Mucosa of stomach (tissue), 1 donor: ENCODE results near the gene B3GLCT.

Source experiments
- H3K27me3 ChIP-seq: one replicate; pipeline ENCODE4 v1.7.0; 2013; ENCODE audit warnings: mild to moderate bottlenecking, low read length; ENCODE audit not compliant: control insufficient read depth, insufficient read depth
- H3K36me3 ChIP-seq: one replicate; pipeline ENCODE4 v1.7.0; 2013; ENCODE audit warnings: low read length; ENCODE audit not compliant: control insufficient read depth, insufficient read depth
- H3K4me1 ChIP-seq: one replicate; pipeline ENCODE4 v1.7.0; 2013; ENCODE audit warnings: mild to moderate bottlenecking, low read length; ENCODE audit not compliant: control insufficient read depth, insufficient read depth
- H3K4me3 ChIP-seq: one replicate; pipeline ENCODE4 v1.7.0; 2013; ENCODE audit warnings: low read length
- H3K9ac ChIP-seq: one replicate; pipeline ENCODE4 v1.7.0; 2013; ENCODE audit warnings: mild to moderate bottlenecking, low read length, moderate library complexity
- H3K9me3 ChIP-seq: one replicate; pipeline ENCODE4 v1.7.0; 2013; ENCODE audit warnings: mild to moderate bottlenecking, low read length, moderate library complexity; ENCODE audit not compliant: control insufficient read depth
- donor health status: Pancreatic carcinoma.

B3GLCT gene

DNA sequence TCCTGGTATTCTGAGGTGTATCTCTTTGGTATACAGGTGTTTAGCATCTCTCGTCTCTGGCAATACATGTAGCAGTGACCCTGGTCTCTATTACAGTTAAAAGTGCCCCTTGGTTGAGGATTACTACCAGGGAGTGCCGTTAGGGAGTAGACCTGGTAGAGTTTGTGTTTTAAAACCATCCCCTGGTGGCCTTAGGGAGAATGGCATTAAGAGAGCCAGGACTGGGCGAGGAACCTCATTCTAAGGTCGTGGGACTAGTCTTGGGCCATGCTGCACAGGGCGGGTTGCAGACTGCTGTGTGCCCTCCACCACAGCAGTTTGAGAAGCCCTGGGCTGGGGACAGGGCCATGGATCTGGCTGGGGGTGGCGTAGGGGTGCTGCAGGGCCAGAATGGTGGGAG lies 35.0 kb downstream of the B3GLCT start:
- no peaks in the 10 kb centered on the region for H3K36me3 ChIP-seq
- no peaks in the 10 kb centered on the region for H3K4me1 ChIP-seq
- H3K27me3 ChIP-seq: no peaks in the 10 kb centered on the region
- no peaks in the 10 kb centered on the region for H3K9me3 ChIP-seq
- no peak overlapping the region for H3K4me3 ChIP-seq
- no peak overlapping the region for H3K9ac ChIP-seq

DNA sequence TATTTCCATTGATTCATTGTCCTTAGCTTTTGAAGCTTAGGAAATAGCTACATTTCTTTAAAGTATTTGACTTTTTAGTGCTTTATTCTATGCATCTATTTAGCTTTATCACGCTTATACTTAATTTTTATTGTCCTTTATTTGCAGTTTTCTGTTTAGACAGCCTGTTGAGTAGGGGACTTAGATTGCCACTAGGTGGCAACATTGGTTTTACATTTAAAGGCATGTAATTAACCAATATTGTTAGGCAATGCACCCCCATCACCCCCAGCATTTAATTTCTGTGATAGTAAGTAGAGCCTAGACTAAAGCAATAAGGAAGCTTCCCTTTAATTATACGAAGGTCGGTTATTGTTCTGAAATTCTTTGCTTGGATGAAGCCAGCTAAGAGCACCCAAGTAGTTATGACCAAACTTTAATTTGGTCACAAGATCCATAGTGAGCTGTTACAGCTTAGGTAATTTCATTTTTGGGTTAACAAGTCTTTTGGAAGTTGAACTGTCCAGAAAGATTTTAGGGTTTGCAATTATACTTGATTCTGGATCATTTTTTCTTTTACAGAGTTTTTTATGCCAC lies 36.5 kb downstream of the B3GLCT start:
- H3K9ac ChIP-seq: no peak overlapping the region
- no peaks in the 10 kb centered on the region for H3K4me1 ChIP-seq
- H3K36me3 ChIP-seq: no peaks in the 10 kb centered on the region
- no peak overlapping the region for H3K4me3 ChIP-seq
- H3K27me3 ChIP-seq: no peaks in the 10 kb centered on the region
- no peaks in the 10 kb centered on the region for H3K9me3 ChIP-seq

DNA sequence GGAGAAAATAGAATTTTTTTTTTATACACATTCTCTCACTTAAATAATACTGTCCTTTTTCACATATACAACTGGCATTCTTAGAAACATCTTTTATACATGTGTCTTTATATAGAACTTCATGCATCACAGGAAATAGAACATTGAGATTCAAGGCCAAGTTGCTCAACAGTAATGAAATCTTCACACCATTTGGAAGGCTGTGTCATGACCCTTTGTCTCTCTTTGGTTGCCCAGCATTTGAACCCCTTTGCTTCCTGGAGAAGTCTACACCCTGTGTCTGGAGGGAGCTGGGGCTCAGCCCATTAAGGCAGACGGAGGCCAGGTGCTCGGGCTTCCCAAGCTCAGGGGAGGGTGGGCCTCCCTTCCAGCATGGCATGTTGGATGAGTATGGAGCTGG lies 41.1 kb downstream of the B3GLCT start:
- Histone ChIP-seq H3K4me1 (peaks cover 5% of the 10 kb centered on the region), H3K27me3 (no peaks in the 10 kb centered on the region), H3K4me3 (no peak overlapping the region), H3K9ac (no peak overlapping the region), H3K36me3 (no peaks in the 10 kb centered on the region), H3K9me3 (no peaks in the 10 kb centered on the region)

DNA sequence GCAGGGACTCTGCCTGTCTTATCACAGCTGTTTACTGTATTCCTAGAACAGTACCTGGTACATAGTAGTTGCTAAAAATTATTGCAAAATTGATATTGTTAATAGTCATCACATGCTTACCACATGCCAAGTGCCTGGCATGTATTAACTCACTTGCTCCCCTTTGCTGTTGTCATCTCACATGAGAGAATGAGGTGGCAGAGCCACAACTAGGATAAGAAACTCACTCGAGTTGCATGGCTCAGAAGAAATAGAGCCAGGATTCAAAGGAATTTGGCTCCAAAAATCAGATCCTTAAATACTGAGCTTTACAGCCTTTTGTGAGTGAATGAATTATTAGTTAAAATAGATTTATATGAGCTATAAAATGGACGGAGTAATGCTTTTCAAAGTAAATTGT lies 42.6 kb downstream of the B3GLCT start:
- Histone ChIP-seq H3K36me3 (no peaks in the 10 kb centered on the region), H3K4me3 (no peak overlapping the region), H3K9ac (no peak overlapping the region), H3K4me1 (peaks cover 5% of the 10 kb centered on the region), H3K9me3 (no peaks in the 10 kb centered on the region), H3K27me3 (no peaks in the 10 kb centered on the region)

DNA sequence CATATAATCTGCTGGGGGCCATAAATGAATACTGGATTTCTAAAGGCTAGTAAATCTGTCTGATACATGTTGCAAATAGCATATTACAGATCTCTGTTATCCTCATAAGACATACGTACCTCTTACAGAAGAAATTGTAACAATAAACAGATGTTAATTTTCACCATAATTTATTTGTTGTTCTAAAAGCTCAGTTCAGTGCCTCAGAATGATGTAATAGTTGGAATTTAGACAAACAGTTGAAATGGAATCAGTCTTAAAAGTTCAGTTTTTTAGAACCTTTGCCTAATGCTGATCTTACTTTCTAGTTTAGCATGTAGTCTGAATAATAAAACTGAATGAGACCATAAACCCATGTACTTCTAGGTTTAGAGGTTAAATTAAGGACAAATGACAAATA lies 43.1 kb downstream of the B3GLCT start:
- no peaks in the 10 kb centered on the region for H3K27me3 ChIP-seq
- H3K4me3 ChIP-seq: no peak overlapping the region
- H3K9ac ChIP-seq: no peak overlapping the region
- peaks cover 5% of the 10 kb centered on the region for H3K4me1 ChIP-seq
- no peaks in the 10 kb centered on the region for H3K9me3 ChIP-seq
- no peaks in the 10 kb centered on the region for H3K36me3 ChIP-seq

DNA sequence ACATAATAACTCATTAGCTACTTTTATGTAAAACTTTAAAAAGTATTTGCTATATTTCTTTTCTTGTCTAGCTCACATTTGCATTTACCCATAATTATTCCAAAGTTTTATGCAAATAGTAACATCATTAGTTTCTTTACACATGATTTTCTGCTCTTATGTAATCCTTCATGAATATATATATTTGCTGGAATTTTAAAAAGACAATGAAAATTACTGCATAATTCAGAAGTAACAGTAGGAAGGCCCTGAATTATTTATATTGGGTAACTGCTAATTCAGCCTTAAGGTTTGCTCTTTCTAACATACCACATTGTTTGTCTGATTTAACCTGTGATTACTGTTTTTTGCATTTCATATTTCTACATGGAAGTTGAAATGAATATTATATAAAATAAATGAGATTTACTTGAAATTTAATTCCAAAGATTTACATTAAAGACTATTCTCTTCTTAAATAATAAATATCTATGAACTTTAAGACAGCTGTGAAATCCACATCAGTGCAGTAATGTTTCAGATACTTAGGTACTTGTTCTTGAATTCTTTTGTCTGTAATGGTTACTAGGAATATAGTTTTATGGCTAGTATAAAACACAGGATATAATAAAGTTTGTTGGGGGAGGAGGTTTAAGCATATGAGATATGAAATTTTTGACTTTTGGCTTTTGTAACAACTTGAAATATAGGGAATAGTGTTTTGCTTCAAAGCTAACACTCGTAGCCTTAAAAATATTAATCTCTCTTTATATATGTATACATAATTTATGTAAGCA lies 46.0 kb downstream of the B3GLCT start:
- Histone ChIP-seq H3K4me3 (no peak overlapping the region), H3K9ac (no peak overlapping the region), H3K27me3 (no peaks in the 10 kb centered on the region), H3K36me3 (no peaks in the 10 kb centered on the region), H3K4me1 (peaks cover 11% of the 10 kb centered on the region), H3K9me3 (no peaks in the 10 kb centered on the region)

DNA sequence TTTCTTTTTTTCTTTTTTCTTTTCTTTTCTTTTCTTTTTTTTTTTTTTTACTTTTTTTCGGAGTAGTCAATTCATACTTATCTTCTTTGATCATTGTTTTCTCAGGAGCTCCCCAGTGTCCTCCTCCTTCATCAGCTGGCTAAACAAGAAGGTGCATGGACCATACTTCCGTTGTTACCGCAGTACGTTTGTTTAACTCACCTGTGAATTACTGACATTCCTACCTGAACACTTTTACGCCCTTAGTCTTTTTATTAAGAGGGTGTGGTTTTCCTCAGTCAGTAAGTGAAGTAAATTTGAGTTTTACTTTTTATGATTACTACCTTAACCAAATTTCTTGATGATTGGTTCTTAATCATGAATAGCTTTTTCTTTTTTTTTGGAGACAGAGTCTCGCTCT lies 47.1 kb downstream of the B3GLCT start:
- no peaks in the 10 kb centered on the region for H3K9me3 ChIP-seq

DNA sequence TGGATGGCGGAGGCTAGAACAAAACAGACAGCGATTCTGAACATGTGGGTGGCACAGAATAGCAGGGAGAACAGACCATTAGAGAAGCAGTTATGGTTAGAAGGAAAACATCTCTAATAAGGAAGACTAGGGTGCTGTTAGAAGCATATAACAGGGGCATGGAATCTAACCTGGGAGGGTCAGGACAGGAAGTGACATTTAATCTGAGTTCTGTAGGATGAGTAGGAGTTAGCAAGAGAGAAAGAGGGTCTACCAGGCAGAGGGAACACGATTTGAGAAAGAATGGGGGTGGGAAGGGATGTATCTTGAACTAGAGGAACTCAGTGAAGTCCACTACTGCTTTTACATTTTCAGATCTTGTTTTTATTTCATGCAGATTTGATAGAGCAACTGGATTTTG lies 48.6 kb downstream of the B3GLCT start:
- no peaks in the 10 kb centered on the region for H3K27me3 ChIP-seq
- no peak overlapping the region for H3K9ac ChIP-seq
- H3K9me3 ChIP-seq: no peaks in the 10 kb centered on the region
- H3K4me3 ChIP-seq: no peak overlapping the region
- peaks cover 12% of the 10 kb centered on the region for H3K4me1 ChIP-seq
- H3K36me3 ChIP-seq: no peaks in the 10 kb centered on the region

More for the DNA sequence above, 47.1 kb downstream of the B3GLCT start:
- H3K4me1 ChIP-seq: peaks cover 12% of the 10 kb centered on the region
- no peaks in the 10 kb centered on the region for H3K27me3 ChIP-seq
- no peak overlapping the region for H3K9ac ChIP-seq
- no peaks in the 10 kb centered on the region for H3K36me3 ChIP-seq
- H3K4me3 ChIP-seq: no peak overlapping the region

DNA sequence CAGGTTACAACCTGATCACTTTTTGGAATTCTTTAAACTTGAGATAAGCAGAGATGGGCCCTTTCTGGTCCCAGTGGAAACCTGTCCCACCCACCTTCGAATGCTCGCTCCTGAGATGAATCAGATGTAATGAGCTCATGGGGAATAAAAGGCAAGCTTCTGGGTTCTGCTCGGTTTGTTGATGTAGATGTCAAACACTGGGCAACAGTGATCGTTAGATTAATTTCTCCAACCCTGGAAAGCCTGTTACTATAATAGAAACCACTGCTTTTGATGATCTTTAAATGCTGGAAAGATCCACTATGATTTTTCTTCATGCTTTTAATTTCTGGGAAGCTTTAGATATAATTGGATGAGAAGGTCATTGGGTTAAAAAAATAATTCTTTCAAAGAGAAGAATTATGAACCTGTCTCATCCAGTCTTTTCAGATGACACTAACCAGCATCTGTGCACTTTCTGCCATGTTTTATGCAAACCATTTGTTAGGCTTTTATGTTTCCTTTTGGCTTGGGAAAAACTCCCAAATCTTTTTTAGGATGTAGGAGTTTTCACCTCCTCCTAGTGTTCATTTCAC lies 49.3 kb downstream of the B3GLCT start:
- H3K4me1 ChIP-seq: peaks cover 12% of the 10 kb centered on the region
- H3K36me3 ChIP-seq: no peaks in the 10 kb centered on the region
- no peak overlapping the region for H3K9ac ChIP-seq
- H3K27me3 ChIP-seq: no peaks in the 10 kb centered on the region
- no peaks in the 10 kb centered on the region for H3K9me3 ChIP-seq
- no peak overlapping the region for H3K4me3 ChIP-seq

DNA sequence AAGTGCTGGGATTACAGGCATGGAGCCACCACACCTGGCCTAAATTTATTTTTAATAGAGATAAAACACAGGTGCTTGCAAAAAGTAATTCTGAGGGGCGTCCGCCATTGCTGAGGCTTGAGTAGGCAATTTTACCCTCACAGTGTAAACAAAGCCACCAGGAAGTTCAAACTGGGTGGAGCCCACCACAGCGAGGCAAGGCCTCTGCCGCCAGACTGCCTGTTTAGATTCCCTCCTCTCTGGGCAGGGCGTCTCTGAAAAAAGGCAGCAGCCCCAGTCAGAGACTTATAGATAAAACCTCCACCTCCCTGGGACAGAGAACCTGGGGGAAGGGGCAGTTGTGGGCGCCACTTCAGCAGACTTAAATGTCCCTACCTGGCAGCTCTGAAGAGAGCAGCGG lies 50.7 kb downstream of the B3GLCT start:
- Histone ChIP-seq H3K36me3 (no peaks in the 10 kb centered on the region), H3K4me3 (no peak overlapping the region), H3K9me3 (no peaks in the 10 kb centered on the region), H3K27me3 (no peaks in the 10 kb centered on the region), H3K9ac (no peak overlapping the region), H3K4me1 (peaks cover 7% of the 10 kb centered on the region)

DNA sequence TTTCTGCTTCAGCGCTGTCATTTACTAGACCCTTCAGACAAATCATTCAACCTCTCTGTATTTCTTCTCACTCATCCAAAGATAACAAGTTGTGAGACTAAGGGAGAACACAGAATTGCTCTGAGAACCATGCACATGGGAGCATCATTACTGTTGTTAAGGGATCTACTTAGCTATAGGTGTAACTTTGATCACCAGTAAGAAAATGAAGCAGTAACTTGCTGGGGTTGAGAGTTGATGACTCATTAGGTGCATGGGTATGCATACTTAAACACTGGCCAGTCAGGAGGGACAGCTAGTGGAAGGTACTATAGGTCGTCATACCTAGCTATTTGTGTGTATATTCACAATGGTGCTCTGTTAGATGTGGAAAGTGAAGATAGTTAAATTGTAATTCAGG lies 61.5 kb downstream of the B3GLCT start:
- no peaks in the 10 kb centered on the region for H3K9me3 ChIP-seq
- H3K36me3 ChIP-seq: no peaks in the 10 kb centered on the region
- H3K4me1 ChIP-seq: no peaks in the 10 kb centered on the region
- no peak overlapping the region for H3K9ac ChIP-seq
- no peak overlapping the region for H3K4me3 ChIP-seq
- H3K27me3 ChIP-seq: no peaks in the 10 kb centered on the region

DNA sequence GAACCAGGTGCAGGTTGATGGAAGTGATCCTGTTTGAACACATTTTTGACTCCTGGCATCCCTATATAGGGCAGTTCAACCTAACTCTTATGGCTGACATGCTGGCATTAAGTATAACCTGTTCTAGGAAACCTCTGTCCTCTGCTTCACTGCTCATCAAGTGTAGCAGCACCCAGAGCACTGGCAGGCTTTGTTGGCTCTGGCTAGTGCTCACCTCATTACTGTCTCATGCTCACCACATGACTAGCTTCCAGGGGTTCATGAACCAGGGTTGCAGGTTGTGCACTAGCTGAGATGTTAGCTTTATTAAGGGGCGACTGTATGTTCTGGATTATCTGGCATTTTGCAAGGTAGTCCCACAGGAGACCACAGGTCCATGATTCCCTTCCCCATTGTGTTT lies 63.6 kb downstream of the B3GLCT start:
- Histone ChIP-seq H3K36me3 (no peaks in the 10 kb centered on the region), H3K27me3 (no peaks in the 10 kb centered on the region), H3K9ac (no peak overlapping the region)

More for the DNA sequence above, 63.6 kb downstream of the B3GLCT start:
- H3K4me1 ChIP-seq: no peaks in the 10 kb centered on the region
- H3K9me3 ChIP-seq: no peaks in the 10 kb centered on the region
- no peak overlapping the region for H3K4me3 ChIP-seq
